Measurements from ENCODE around the gene GPHN. TPM values are rescaled to one million over a fixed set of nuclear protein-coding genes. Genes with fewer than 3 reads are reported as not detected.

The GPHN gene
- total RNA-seq, 2 donors from 2014 or later, result 24.1 to 25.7 TPM

GRCh38 chr14:67199016-67199415 is 691.1 kb downstream of the GPHN start:
- no peaks in the 10 kb centered on the region for H3K9me3 ChIP-seq
- H3K4me3 ChIP-seq, result no peak overlapping the region
- 87 to 89% methylated on average over 3 to 6 of the region's 6 CpGs for WGBS, 2 donors
- no peak for ATAC-seq
- no peaks in the 10 kb centered on the region for H3K36me3 ChIP-seq (replicated peaks in 1 of 2; ENCODE audit: insufficient read depth in 1 of 2, low read depth in 2 of 2)
- H3K27ac ChIP-seq, result no peak overlapping the region
- no peaks in the 10 kb centered on the region for H3K27me3 ChIP-seq
- intact Hi-C loops (cut with DNase I), result no loop called here
- no peaks in the 10 kb centered on the region for H3K4me1 ChIP-seq
- no peak for DNase-seq
- TF ChIP-seq POLR2A (IDR thresholded peaks at IDR 0.05), result no peak
- TF ChIP-seq CTCF (IDR thresholded peaks at IDR 0.05), result no peak

- TF ChIP-seq POLR2A (IDR thresholded peaks at IDR 0.05) (no peak), CTCF (IDR thresholded peaks at IDR 0.05) (no peak)
- Histone ChIP-seq H3K27me3 (no peaks in the 10 kb centered on the region), H3K9me3 (no peaks in the 10 kb centered on the region), H3K4me1 (no peaks in the 10 kb centered on the region), H3K4me3 (no peak overlapping the region), H3K36me3 (replicated peaks in 1 of 2; ENCODE audit: insufficient read depth in 1 of 2, low read depth in 2 of 2) (no peaks in the 10 kb centered on the region), H3K27ac (no peak overlapping the region)
- ATAC-seq (no peak), DNase-seq (no peak)
- intact Hi-C loops (cut with DNase I), result no loop called here
- 83 to 89% methylated on average over 8 of the region's 8 CpGs for WGBS, 2 donors
These were observed 699.9 kb downstream of the GPHN start for GRCh38 chr14:67207810-67208209.

GRCh38 chr14:67218126-67218525 is 710.2 kb downstream of the GPHN start:
- no peak for ATAC-seq
- Histone ChIP-seq H3K27ac (no peak overlapping the region), H3K36me3 (replicated peaks in 1 of 2; ENCODE audit: insufficient read depth in 1 of 2, low read depth in 2 of 2) (no peaks in the 10 kb centered on the region), H3K9me3 (no peaks in the 10 kb centered on the region), H3K27me3 (no peaks in the 10 kb centered on the region), H3K4me1 (no peaks in the 10 kb centered on the region), H3K4me3 (no peak overlapping the region)
- DNase-seq, result no peak
- WGBS, 2 donors, result 79% methylated on average over 2 of the region's 2 CpGs; no CpG with 5 or more reads in 1 of the 2 donors
- intact Hi-C loops (cut with DNase I), result no loop called here
- TF ChIP-seq CTCF (IDR thresholded peaks at IDR 0.05), result no peak
- no peak for TF ChIP-seq POLR2A (IDR thresholded peaks at IDR 0.05)

- H3K9me3 ChIP-seq, result no peaks in the 10 kb centered on the region
- intact Hi-C loops (cut with DNase I), result no loop called here
- ATAC-seq, result no peak
- no peaks in the 10 kb centered on the region for H3K36me3 ChIP-seq (replicated peaks in 1 of 2; ENCODE audit: insufficient read depth in 1 of 2, low read depth in 2 of 2)
- no peak for TF ChIP-seq POLR2A (IDR thresholded peaks at IDR 0.05)
- TF ChIP-seq CTCF (IDR thresholded peaks at IDR 0.05), result no peak
- DNase-seq, result no peak
- H3K27me3 ChIP-seq, result no peaks in the 10 kb centered on the region
- no peak overlapping the region for H3K4me3 ChIP-seq
- H3K4me1 ChIP-seq, result no peaks in the 10 kb centered on the region
- no peak overlapping the region for H3K27ac ChIP-seq
- WGBS, 2 donors, result 65 to 67% methylated on average over 6 of the region's 6 CpGs
These were observed 713.5 kb downstream of the GPHN start for GRCh38 chr14:67221248-67221981.

- Histone ChIP-seq H3K4me3 (no peak overlapping the region), H3K4me1 (no peaks in the 10 kb centered on the region), H3K27ac (no peak overlapping the region), H3K27me3 (no peaks in the 10 kb centered on the region), H3K9me3 (no peaks in the 10 kb centered on the region), H3K36me3 (replicated peaks in 1 of 2; ENCODE audit: insufficient read depth in 1 of 2, low read depth in 2 of 2) (no peaks in the 10 kb centered on the region)
- intact Hi-C loops (cut with DNase I), result no loop called here
- WGBS, 2 donors, result 89 to 92% methylated on average over 4 of the region's 4 CpGs
- ATAC-seq (no peak), DNase-seq (no peak)
- TF ChIP-seq POLR2A (IDR thresholded peaks at IDR 0.05) (no peak), CTCF (IDR thresholded peaks at IDR 0.05) (no peak)
These were observed 714.0 kb downstream of the GPHN start for GRCh38 chr14:67221982-67222328.
